GM10248 (cell line): ENCODE data around the gene PHF8.

Experiments used
- CTCF ChIA-PET: fragments of 300-600 bp; sonication (Branson Sonifier 250); formaldehyde crosslinking; extraction: SDS; loops from one replicate; lab custom pipeline; 2021; ENCODE audit warnings: antibody characterized with exemption; lab: Yijun Ruan, JAX
- POLR2A ChIA-PET: fragments of 350-650 bp; sonication (Branson Sonifier 250); formaldehyde crosslinking; extraction: SDS; loops from one replicate; lab custom pipeline; 2020; ENCODE audit warnings: antibody characterized with exemption; lab: Yijun Ruan, JAX
- DNase-seq: peaks from one replicate; pipeline ENCODE4 v3.0.0; 2012; ENCODE audit errors: extremely low spot score
- TF ChIP-seq, protein P1 (sequence below): IDR thresholded peaks from 2 replicates; pipeline ENCODE4 v1.5.1; 2012; ENCODE audit warnings: mild to moderate bottlenecking, low read depth; ENCODE audit errors: extremely low read depth, missing control alignments, control extremely low read depth

PHF8 gene

DNA sequence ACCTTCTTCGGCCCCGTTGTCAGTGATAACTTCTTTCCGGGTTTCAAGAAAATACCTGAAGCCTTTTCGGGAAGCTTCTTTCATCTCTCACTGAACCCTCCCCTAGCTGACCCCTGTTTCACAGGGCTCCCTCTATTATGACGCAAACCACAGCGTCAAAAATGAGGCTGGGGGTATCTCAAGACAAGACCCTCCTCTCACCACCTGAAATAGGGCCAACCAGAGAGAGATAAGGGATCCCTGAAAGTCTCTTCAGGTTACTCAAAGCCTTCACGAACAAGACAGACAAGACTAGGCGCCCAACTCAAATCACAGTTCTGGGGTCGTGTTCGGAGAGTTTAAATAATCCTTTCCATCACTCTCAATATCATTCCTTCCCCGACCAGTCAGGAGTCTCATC lies 1.2 kb downstream of the PHF8 start:
- TF ChIP-seq, protein P1, sequence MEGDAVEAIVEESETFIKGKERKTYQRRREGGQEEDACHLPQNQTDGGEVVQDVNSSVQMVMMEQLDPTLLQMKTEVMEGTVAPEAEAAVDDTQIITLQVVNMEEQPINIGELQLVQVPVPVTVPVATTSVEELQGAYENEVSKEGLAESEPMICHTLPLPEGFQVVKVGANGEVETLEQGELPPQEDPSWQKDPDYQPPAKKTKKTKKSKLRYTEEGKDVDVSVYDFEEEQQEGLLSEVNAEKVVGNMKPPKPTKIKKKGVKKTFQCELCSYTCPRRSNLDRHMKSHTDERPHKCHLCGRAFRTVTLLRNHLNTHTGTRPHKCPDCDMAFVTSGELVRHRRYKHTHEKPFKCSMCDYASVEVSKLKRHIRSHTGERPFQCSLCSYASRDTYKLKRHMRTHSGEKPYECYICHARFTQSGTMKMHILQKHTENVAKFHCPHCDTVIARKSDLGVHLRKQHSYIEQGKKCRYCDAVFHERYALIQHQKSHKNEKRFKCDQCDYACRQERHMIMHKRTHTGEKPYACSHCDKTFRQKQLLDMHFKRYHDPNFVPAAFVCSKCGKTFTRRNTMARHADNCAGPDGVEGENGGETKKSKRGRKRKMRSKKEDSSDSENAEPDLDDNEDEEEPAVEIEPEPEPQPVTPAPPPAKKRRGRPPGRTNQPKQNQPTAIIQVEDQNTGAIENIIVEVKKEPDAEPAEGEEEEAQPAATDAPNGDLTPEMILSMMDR, result no peak
- CTCF ChIA-PET, result interaction anchor here (1.0 kb wide), 1 partner anchor 13 kb away, joined by 3 read pairs; no protein-coding TSS in a partner anchor
- POLR2A ChIA-PET, result interaction anchor here (0.6 to 1.2 kb wide), 3 partner anchors 103 to 359 kb away, joined by 4 to 8 read pairs (median 6); no protein-coding TSS in a partner anchor
- DNase-seq, result peak; percentile 10

DNA sequence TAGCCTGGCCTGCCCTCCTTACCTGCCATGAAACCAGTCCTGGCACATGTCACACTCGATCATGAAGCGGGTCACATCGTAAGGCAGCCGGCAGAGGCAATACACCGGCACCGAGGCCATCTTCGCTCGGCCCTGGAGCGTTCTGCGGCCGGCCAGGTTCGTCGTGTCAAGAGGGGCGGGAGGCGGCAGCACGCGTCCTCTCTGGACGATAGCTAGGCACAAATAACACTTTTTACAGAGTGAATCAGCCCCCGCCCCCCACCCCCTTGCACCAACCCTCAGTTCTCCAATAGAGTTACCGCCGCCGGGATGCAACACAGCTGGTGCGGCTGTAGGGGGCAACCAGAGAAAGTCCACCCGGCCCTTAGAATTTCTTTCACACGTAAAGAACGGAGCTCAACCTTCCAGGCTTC lies 1.7 kb downstream of the PHF8 start:
- DNase-seq, result peak; percentile 42
- ChIA-PET CTCF (interaction anchor here (1.0 kb wide), 1 partner anchor 13 kb away, joined by 3 read pairs; no protein-coding TSS in a partner anchor), POLR2A (interaction anchor here (0.6 to 1.2 kb wide), 3 partner anchors 103 to 358 kb away, joined by 4 to 8 read pairs (median 6); no protein-coding TSS in a partner anchor)
- TF ChIP-seq, protein P1, result peak; percentile 19

DNA sequence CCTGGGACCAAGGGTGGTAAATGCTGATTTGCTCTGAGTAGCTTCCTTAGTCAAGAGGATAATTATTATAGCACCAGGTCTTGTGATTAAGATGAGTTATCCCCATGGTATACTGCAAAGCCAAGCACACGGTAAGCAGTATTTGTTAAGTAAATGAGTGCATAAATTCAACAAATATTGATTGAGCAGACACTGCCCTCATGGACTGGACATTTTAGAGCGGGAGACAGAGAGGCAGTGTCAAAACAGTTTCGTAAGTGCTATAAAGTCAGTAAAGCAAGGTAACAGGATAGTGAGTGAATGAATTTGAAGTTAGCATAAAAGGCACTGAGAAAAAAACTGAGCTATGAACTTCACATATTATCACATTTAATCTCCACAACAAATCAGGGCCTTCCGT lies 13.9 kb downstream of the PHF8 start:
- POLR2A ChIA-PET, result no interaction called here
- TF ChIP-seq, protein P1, result no peak
- no peak for DNase-seq
- CTCF ChIA-PET, result interaction anchor here (1.7 kb wide), 1 partner anchor 13 kb away, joined by 3 read pairs; no protein-coding TSS in a partner anchor

DNA sequence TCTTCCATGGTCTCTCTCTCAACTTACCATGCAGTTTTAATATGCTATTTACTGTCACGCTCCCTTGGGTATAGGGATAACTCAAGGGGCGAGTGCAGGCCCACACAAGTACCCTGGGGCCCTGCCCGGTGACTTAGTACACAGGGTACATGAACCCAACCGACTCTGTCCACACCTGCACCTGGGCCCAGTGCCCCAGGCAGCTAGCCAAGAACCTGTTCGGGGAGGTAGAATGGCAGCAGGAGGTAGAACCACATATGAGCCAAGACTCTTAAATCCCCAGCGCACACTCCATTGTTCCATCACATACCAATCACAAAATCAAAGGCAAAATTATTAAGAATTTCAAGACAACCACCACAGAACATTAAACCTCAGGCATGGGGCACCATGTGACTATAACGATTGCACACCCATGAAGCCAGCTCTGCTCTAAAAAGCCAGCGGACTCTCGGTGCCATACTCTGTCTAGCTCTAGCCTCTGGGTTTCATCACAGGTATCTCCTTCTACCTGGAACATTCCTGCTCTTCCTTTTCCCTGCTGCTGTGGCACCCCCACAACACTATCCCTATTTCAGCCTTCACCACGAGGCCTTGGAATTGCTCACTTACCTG lies 14.6 kb downstream of the PHF8 start:
- TF ChIP-seq, protein P1, result no peak
- CTCF ChIA-PET, result interaction anchor here (1.7 kb wide), 1 partner anchor 13 kb away, joined by 3 read pairs; no protein-coding TSS in a partner anchor
- no peak for DNase-seq
- POLR2A ChIA-PET, result no interaction called here

DNA sequence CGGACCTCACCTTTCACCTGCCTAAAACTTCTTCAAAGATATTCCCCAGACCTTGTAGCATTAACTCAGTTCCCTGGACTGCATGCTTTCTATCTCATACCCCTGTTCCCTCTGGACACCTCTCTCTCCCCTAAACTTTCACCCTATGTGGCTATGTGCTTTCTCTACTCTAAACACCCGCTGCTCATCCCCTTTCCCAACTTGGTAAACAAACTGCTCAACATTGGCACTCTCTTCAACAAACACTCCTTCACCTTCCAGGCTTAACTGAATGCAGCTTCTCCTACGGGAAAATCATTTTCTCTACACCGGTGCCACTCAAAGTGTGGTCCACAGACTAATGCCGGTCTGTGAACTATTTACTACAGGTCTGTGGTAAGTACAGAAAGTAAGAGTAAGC lies 19.9 kb downstream of the PHF8 start:
- DNase-seq, result no peak
- POLR2A ChIA-PET, result interaction anchor here (0.5 kb wide), 1 partner anchor 343 kb away, joined by 4 read pairs; no protein-coding TSS in a partner anchor
- TF ChIP-seq, protein P1, result no peak
- CTCF ChIA-PET, result no interaction called here

DNA sequence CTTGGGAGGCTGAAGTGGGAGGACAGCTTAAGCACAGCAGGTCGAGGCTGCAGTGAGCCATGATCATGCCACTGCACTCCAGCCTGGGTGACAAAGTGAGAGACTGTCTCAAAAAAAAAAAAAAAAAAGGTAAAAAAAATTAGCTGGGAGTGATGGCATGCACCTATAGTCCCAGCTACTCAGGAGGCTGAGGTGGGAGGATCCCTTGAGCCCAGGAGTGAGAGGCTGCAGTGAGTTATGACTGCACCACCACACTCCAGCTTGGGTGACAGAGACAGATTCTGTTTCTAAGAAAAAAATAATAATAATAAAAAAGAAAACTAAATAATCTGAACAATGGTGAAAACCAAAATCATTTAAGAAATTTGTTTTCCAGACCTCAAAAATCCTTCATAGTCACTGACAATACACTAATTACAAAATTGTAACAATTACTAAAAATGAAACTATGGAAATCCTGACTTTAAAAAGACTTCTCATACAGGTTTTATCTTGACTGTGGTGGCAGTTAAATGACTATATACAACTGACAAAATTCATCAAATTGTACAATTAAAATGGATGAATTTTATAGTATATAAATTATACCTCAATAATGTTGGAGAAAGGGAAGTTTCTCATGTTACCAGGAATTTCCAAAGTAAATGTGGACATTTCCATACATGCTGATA lies 31.3 kb downstream of the PHF8 start:
- DNase-seq, result no peak
- ChIA-PET CTCF (no interaction called here), POLR2A (no interaction called here)
- TF ChIP-seq, protein P1, result no peak
